ELR (cell line): ENCODE data around the gene CYYR1.
A peak's percentile ranks its signal among the peaks of the same experiment; 100 is the strongest.

Experiments used
- DNase-seq: peaks from one replicate; pipeline ENCODE4 v3.0.0-alpha.2; 2015; ENCODE audit warnings: low read depth

CYYR1 gene

DNA sequence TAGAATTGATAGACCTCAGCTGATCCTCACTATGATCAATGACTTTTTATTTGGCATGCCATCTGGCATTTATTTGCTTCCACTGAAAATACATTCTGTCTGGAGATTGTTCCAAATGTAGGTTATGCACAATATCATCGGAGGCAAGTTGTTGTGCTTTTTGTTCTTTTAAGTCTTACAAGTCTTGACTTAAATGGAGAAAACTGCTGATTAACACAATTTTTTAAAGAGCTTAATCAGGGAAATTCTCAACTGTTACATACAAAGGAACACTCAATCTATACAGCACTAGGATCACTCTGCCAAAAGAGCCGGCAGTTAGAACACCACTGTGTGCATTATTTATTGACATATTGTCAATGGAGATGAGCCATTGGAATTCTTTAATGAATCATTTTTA lies 19.2 kb downstream of the CYYR1 start:
- no peak for DNase-seq

DNA sequence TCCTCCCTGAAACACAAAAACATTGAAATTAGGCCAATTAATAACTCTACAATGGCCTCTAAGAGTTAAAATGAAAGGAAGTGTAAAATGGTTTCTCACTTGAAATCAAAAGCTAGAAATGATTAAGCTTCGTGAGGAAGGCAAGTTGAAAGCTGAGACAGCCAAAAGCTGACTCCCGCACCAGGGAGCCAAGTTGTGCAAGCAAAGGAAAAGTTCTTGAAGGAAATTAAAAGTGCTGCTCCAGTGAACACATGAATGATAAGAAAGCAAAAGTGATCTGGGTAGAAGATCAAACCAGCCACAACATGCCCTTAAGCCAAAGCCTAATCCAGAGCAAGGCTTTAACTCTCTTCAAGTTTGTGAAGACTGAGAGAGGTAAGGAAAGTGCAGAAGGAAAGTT lies 22.8 kb downstream of the CYYR1 start:
- DNase-seq, result no peak

DNA sequence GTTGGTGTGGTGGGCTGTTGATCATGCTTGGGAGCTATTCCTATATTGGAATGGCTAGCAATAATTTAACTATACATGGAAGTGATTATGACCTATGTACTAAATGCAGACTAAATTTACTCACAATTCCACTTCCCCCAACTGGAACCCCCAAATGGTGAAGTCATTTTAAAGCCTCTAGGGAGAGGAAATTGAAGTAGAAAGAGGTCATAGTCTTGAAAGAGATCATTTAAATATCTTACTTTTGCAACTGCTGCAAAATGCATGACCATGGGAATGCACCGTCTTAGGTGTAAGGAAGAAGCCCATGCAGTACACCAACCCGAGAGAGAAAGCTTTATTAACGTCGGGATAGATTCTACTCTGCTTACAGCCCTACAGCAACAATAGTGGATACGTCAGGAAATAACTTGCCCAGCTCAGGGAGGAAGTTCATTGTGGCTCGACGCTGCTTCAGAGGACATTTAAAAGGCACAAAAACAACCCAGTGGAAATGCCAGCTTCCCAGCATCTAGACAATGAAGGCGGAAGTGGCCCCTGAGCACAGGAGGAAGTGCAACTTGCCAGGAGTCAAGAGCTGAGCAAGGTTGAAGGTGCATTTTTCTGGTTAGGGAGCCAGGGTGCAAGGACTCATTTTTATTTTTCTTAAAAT lies 26.5 kb downstream of the CYYR1 start:
- no peak for DNase-seq

DNA sequence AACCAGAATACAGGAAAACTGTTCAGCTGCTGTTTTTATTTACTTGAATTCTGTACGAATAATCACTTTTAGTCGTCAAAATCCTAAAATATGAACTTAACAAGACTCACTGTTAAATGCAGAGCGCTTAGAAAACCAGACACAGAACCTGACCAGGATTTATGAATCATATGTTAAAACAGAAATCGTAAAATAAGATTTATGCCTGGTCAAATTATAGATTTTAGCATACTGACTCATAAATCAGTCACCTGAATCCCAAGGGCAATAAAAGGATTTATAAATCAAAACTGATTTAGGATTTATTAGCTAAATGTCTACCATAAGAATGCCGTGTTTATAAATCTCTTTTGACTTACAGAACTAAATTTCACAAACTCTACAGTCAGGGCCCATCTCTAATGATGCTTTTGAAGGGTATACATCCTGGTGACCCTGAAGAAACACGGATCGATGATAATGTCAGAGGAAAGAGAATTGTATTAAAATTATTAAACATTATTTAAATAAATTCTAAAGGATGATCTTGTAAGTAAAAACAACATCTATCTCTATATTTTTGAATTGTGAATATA lies 28.8 kb downstream of the CYYR1 start:
- peak; percentile 10 for DNase-seq

DNA sequence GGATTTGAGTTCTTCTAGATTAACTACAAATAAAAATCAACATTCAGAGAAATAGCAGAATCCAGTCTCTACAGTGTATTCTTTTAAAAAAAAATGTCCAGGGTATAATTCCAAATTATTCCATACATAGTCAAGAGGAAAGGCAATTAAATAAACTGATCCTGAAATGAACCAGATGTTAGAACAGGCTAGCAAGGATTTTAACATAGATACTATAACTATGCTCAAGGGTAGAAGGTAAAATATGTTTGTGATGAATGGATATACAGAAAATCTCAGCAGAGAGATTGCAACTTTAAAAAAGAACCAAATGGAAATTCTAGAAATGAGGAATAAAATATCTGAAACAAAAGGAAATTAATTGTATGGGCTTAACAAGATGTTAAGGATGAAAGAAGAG lies 32.4 kb downstream of the CYYR1 start:
- no peak for DNase-seq

DNA sequence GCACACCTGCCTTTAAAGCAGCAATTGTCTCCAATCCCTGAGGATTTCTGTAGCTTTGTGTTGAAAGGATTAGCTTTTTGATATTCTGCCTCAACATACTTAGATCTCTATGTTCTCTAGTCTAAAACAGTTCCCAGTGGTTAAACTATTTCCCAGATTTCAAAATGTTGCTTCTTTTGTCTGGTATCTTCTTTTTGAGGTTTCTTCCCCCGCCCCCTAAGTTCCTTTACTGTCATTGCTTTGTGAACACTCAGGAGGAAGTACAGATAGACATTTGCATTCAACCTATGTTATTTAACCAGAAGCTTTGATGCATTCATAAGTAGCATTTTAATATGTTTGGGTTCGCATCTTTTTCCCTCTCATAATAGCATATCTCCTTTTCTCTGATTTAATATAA lies 33.5 kb downstream of the CYYR1 start:
- no peak for DNase-seq

GRCh38 chr21:26534517-26534916 lies 38.6 kb downstream of the CYYR1 start:
- no peak for DNase-seq

DNA sequence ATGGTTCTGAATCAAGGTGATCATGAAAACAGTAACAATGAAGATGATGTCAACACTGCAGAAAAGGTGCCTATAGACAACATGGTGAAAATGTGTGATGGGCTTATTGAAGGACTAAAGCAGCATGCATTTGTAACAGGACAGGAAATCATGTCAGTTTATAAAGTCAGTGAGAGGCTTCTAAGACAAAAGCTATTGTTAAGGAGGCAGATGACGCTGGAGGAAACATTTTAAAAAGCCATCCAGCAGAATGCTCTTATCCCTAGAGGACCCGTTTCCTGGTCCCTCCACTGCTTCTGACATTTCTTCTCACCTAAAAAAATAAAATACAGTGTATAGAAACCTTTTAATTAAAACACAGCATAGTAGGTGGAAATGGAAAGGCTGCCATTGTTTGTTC lies 40.9 kb downstream of the CYYR1 start:
- DNase-seq, result no peak

DNA sequence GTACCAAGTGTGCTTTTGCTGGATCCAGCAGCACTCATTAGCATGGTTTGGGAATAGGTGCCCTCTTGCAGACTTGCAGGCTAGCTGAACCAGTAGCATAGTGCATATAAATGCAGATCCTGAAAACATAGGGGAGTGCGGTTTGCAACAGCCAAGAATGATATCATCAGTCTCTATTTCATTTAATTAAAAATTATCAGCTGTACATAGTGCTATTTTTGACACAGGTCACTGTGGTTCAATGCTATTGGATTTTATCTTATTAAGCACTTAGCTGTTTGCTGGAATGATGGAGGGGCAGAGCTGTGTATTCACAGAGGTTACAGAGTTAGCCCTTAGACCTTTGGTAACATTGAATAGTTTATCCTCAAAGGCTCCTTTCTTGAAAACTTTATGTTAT lies 43.6 kb downstream of the CYYR1 start:
- no peak for DNase-seq

GRCh38 chr21:26528882-26529281 lies 44.2 kb downstream of the CYYR1 start:
- DNase-seq, result no peak

DNA sequence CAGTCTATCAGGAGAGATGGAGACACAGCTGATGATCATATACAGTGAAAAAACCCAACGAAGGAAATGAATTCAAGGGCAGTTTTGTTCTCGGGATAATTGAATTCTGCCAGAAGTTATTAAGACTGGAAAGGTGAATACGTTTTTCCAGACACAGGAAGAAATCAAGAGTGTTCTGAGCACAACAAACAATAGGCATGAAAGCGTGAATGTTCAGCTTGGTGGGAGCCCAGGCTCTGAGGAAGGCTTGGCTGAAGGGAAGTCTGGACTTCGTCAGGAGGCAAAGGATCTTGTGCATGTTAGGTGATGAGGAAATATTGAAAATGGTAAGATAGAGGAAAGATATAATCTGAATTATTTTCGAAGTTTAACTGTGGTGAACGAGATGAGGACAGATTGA lies 50.4 kb downstream of the CYYR1 start:
- no peak for DNase-seq

- DNase-seq, result no peak
Measured at GRCh38 chr21:26519142-26519541, 53.9 kb downstream of the CYYR1 start.

DNA sequence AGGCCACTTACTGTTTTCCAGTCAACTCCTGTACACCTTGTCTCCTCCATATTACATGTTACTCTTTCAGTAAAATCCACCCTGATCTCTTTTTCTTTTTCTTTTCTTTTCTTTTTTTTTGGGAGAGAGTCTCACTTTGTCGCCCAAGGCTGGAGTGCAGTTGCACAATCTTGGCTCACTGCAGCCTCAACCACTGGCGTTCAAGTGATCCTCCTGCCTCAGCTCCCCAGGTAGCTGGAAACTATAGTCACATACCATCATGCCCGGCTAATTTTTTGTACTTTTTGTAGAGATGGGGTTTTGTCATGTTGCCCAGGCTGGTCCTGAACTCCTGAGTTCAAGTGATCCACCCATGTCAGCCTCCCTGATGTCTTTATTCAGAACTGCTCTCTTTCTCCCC lies 57.8 kb downstream of the CYYR1 start:
- DNase-seq, result no peak

GRCh38 chr21:26513212-26513611 lies 59.9 kb downstream of the CYYR1 start:
- DNase-seq, result peak; percentile 24

- DNase-seq, result no peak
Measured at GRCh38 chr21:26512664-26513063, 60.4 kb downstream of the CYYR1 start.

- no peak for DNase-seq
Measured at GRCh38 chr21:26508903-26509302, 64.2 kb downstream of the CYYR1 start.

GRCh38 chr21:26506956-26507355 lies 66.1 kb downstream of the CYYR1 start:
- peak; percentile 49 for DNase-seq

- DNase-seq, result no peak
Measured at GRCh38 chr21:26505211-26505610, 67.9 kb downstream of the CYYR1 start.

- DNase-seq, result no peak
Measured at GRCh38 chr21:26503414-26503813, 69.7 kb downstream of the CYYR1 start.

DNA sequence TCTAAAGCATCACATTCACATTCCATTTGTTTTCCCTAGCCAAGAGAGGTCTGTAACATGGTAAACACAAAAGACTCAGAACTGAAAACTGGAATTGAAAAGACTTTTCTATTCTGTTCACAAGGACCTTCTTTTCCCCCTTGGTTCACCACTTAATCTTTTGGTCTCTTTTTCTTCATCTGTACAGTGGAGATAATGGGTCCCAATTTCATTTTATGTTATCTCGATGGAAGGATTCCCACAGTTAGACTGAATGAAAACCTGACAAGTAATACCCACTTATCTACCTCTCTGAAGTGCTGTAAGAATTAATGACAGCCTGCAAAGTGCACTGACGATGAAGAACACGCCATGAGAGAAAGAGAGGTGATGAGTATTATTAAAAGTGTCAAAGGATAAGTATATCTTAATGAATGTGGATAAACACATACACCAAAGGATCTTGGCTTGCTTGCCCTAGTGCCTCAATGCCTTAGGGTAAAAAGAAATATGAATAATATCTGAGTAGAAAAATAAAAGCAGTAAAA lies 71.5 kb downstream of the CYYR1 start:
- no peak for DNase-seq

DNA sequence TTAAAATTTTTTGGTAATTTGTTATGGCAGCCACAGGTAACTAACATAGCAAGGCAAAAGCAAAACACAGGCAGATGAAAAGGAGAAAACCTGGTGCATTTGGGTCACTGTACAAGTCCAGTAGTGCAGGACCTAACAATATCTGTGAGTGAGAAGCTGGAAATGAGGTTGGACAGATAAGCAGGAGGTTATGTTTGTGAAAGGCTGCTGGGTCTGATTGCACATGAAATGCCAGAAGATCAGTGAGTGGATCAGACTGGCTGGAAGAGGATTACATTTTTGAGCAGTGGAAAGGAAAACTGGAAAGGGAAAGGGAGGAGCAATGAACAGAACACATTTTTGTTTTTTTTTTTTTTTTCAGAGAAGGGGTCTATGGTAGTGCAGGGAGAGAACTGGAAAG lies 73.6 kb downstream of the CYYR1 start:
- DNase-seq, result no peak

- no peak for DNase-seq
Measured at GRCh38 chr21:26495283-26495849, 77.7 kb downstream of the CYYR1 start.

- DNase-seq, result no peak
Measured at GRCh38 chr21:26491663-26492062, 81.4 kb downstream of the CYYR1 start.

GRCh38 chr21:26490771-26491170 lies 82.3 kb downstream of the CYYR1 start:
- no peak for DNase-seq
